GM06990 (cell line): ENCODE results near the gene REXO4.
"Not testable (repeated sequence)": the region's sequence is repeated elsewhere in the genome, so short reads cannot be mapped to it uniquely, and the experiment has no call there.

Experiments
- DNase-seq: peaks from one replicate; pipeline ENCODE4 v3.0.0-alpha.2; 2011; ENCODE audit not compliant: insufficient read length; ENCODE audit errors: extremely low read depth
- H3K27me3 ChIP-seq: replicated peaks from 2 replicates; pipeline ENCODE4 v1.6.0; 2011; ENCODE audit warnings: low read length; ENCODE audit not compliant: control insufficient read depth, insufficient read depth
- H3K36me3 ChIP-seq: 2 replicates; pipeline ENCODE4 v1.5.1; 2011; ENCODE audit warnings: low read length; ENCODE audit not compliant: control insufficient read depth, insufficient read depth
- H3K4me3 ChIP-seq: replicated peaks from 2 replicates; pipeline ENCODE4 v1.5.1; 2011; ENCODE audit warnings: low read depth, mild to moderate bottlenecking, control low read depth, low read length
- CTCF ChIP-seq: IDR thresholded peaks from 2 replicates; pipeline ENCODE4 v1.5.1; 2011; ENCODE audit warnings: low read length, control low read depth, mild to moderate bottlenecking, inconsistent platforms; ENCODE audit not compliant: insufficient read depth, poor library complexity, severe bottlenecking

Gene REXO4

GRCh38 chr9:133454325-133454724 lies 36.5 kb upstream of the REXO4 start:
- no peak for DNase-seq
- TF ChIP-seq CTCF: no peak
- Histone ChIP-seq H3K27me3 (no peaks in the 10 kb centered on the region; the same call in 1 of the 2 replicates), H3K36me3 (no peaks in the 10 kb centered on the region), H3K4me3 (no peak overlapping the region)

GRCh38 chr9:133453651-133454050 lies 35.8 kb upstream of the REXO4 start:
- Histone ChIP-seq H3K27me3 (no peaks in the 10 kb centered on the region), H3K4me3 (no peak overlapping the region), H3K36me3 (no peaks in the 10 kb centered on the region)
- TF ChIP-seq CTCF: no peak
- no peak for DNase-seq

- DNase-seq: no peak
- Histone ChIP-seq H3K27me3 (no peaks in the 10 kb centered on the region), H3K36me3 (no peaks in the 10 kb centered on the region), H3K4me3 (no peak overlapping the region)
- no peak for TF ChIP-seq CTCF
Measured at GRCh38 chr9:133452562-133452961, 34.8 kb upstream of the REXO4 start.

- DNase-seq, H3K36me3 ChIP-seq, H3K4me3 ChIP-seq, H3K27me3 ChIP-seq: not testable (repeated sequence)
Measured at GRCh38 chr9:133451865-133452264, 34.1 kb upstream of the REXO4 start.

- no peak for TF ChIP-seq CTCF
- Histone ChIP-seq H3K36me3 (no peaks in the 10 kb centered on the region), H3K4me3 (no peak overlapping the region), H3K27me3 (no peaks in the 10 kb centered on the region; the same call in 1 of the 2 replicates)
- no peak for DNase-seq
Measured at GRCh38 chr9:133449760-133450159, 31.9 kb upstream of the REXO4 start.

GRCh38 chr9:133448487-133448972 lies 30.7 kb upstream of the REXO4 start:
- Histone ChIP-seq H3K27me3 (no peaks in the 10 kb centered on the region; the same call in none of the 2 replicates), H3K4me3 (no peak overlapping the region), H3K36me3 (no peaks in the 10 kb centered on the region)
- TF ChIP-seq CTCF: no peak
- DNase-seq: no peak
